Liver (tissue), 3 donors: ENCODE data around the gene RAB2B.

Experiments used
- CTCF ChIP-seq: fragments of 150-350 bp; IDR thresholded peaks from 2 replicates; pipeline ENCODE4 v1.5.1; 2017; ENCODE audit warnings: improper control_type of control experiment, low read depth, low read length; ENCODE audit not compliant: missing input control
- MAX ChIP-seq: IDR thresholded peaks from 2 replicates; pipeline ENCODE4 v1.6.1; 2016; ENCODE audit warnings: antibody characterized with exemption
- RAD21 ChIP-seq, 2 donors: IDR thresholded peaks; 2 replicates each; pipeline ENCODE4 v1.6.1; 2016; ENCODE audit warnings: antibody characterized with exemption in 2 of 2, mild to moderate bottlenecking in 2 of 2
- YY1 ChIP-seq: IDR thresholded peaks from 2 replicates; pipeline ENCODE4 v1.6.1; 2016; ENCODE audit warnings: antibody characterized with exemption, mild to moderate bottlenecking
- donor health status: healthy.
- donor health status: healthy.

- no peak for TF ChIP-seq RAD21 (IDR thresholded peaks at IDR 0.05)
- no peak for TF ChIP-seq CTCF
- TF ChIP-seq YY1: no peak
- no peak for TF ChIP-seq MAX
Observed at GRCh38 chr14:21436567-21437062, 40.1 kb downstream of the RAB2B start.
